ENCODE results near the gene RAP1GAP.

RAP1GAP gene

GRCh38 chr1:21647431-21648351 is 21.5 kb downstream of the RAP1GAP start:
- no peak overlapping the region for H3K9ac ChIP-seq
- H3K27ac ChIP-seq, result no peak overlapping the region
- no peak for TF ChIP-seq Cebpa-rat (IDR thresholded peaks at IDR 0.05)
- H4K20me1 ChIP-seq, result peaks cover 0 to 71% (median 22%) of the 10 kb centered on the region in 11 experiments; a peak in 18 of 22 replicates
- H3K27me3 ChIP-seq, result peaks cover 34 to 47% (median 43%) of the 10 kb centered on the region in 11 experiments
- no peaks in the 10 kb centered on the region for H3K36me3 ChIP-seq
- no peak overlapping the region for H3K4me3 ChIP-seq
- H3K4me2 ChIP-seq, result peak overlapping the region in 3 of 11 experiments; percentile 10 to 51 (median 33); a peak in 3 of 22 replicates
- H3K4me1 ChIP-seq, result peaks cover 10 to 22% (median 13%) of the 10 kb centered on the region in 10 experiments
- no peaks in the 10 kb centered on the region for H3K9me3 ChIP-seq (replicated peaks in 1 of 11)

DNA sequence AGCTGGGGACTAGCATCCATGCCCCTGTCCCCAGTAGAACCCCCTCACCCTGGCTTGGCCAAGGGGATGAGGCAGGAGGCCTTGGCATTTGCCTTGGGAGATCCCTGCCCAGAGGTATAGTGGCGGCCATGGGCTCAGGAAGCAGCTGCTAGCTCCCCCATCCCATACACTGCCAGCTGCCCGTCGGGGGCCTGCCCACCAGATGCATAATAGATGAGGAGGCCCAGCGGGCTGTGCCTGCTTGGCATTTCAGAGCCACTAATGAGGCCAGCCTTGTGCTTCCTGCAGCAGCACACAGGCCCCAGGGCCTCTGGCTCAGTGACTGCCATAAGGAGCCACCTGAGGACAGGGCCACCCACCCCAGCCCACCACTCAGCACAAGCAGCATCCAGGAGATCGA is 23.6 kb downstream of the RAP1GAP start:
- H3K9ac ChIP-seq, result no peak overlapping the region
- peaks cover 0 to 72% (median 9%) of the 10 kb centered on the region in 11 experiments; a peak in 14 of 22 replicates for H4K20me1 ChIP-seq
- H3K4me2 ChIP-seq, result no peak overlapping the region
- TF ChIP-seq Cebpa-rat (IDR thresholded peaks at IDR 0.05), result no peak
- peaks cover 0 to 9% (median under 1%) of the 10 kb centered on the region in 10 experiments; a peak in 3 of 20 replicates for H3K4me1 ChIP-seq
- H3K27me3 ChIP-seq, result peaks cover 13 to 25% (median 22%) of the 10 kb centered on the region in 11 experiments
- no peaks in the 10 kb centered on the region for H3K9me3 ChIP-seq (replicated peaks in 1 of 11)
- no peak overlapping the region for H3K27ac ChIP-seq
- H3K4me3 ChIP-seq, result no peak overlapping the region
- H3K36me3 ChIP-seq, result no peaks in the 10 kb centered on the region

DNA sequence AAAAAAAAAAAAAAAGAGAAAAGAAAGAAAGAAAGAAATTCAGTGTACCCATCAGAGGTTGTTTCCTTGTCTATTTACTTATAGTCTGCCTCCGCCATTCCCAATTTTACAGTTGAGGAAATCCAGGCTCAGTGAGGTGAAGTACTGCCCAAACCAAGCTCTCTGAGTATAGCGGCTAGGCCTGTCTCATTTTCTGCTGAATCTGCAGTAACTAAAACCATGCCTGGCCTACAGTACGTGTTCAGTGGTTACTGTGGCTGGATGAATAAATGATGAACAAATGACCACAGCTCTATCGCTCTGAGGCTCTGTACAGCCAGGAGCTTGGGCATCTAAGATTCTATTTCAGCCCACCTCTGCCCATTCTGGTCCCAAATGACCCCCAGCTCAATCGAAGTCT is 24.3 kb downstream of the RAP1GAP start:
- Histone ChIP-seq H3K4me1 (peaks cover 0 to 9% (median 0%) of the 10 kb centered on the region in 10 experiments; a peak in 3 of 20 replicates), H3K9me3 (replicated peaks in 1 of 11) (no peaks in the 10 kb centered on the region), H3K36me3 (no peaks in the 10 kb centered on the region), H3K27me3 (peaks cover 6 to 19% (median 15%) of the 10 kb centered on the region in 11 experiments; a peak in 20 of 22 replicates), H4K20me1 (peaks cover 0 to 72% (median 9%) of the 10 kb centered on the region in 11 experiments; a peak in 13 of 22 replicates), H3K4me3 (no peak overlapping the region), H3K4me2 (no peak overlapping the region), H3K27ac (no peak overlapping the region), H3K9ac (no peak overlapping the region)
- no peak for TF ChIP-seq Cebpa-rat (IDR thresholded peaks at IDR 0.05)

DNA sequence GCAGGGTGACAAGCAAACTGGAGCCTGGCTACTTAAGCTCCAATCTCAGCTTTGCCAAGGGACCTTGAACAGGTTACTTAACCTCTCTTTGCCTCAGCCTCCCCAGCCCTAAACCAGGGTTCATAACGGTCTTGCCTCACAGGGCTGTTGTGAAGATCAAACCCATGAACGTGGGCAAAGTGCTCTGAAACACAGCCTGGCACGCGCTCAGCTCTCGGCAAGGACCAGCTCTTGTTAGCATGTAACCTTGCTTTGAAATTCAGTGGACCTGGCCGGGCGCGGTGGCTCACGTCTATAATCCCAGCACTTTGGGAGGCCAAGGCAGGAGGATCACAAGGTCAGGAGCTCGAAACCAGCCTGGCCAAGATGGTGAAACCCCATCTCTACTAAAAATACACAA is 24.8 kb downstream of the RAP1GAP start:
- TF ChIP-seq Cebpa-rat (IDR thresholded peaks at IDR 0.05), result no peak
- no peak overlapping the region for H3K4me2 ChIP-seq

DNA sequence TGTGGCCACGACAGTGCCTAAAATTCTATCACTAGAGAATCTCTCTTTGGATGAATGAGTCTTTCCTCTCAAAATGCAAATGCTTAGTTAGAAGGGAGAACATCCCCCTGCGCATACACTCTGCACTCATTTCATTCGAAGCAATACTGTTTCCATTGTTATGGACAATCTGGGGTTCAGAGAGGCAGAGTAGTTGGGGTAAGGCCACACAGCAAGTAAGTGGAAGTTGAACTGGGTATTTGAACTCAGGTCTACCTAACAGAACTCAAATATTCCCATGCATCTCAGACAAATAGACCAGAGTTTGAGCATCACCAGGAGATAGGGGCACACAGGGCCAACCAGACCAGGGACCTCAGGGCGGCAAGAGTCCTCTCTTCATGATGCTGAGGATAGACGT is 25.5 kb downstream of the RAP1GAP start:
- no peak overlapping the region for H3K4me3 ChIP-seq
- no peak overlapping the region for H3K27ac ChIP-seq
- peaks cover 0 to 6% (median 0%) of the 10 kb centered on the region in 10 experiments; a peak in 3 of 20 replicates for H3K4me1 ChIP-seq
- H3K9ac ChIP-seq, result no peak overlapping the region
- peaks cover 0 to 6% (median 3%) of the 10 kb centered on the region in 11 experiments; a peak in 13 of 22 replicates for H3K27me3 ChIP-seq
- no peaks in the 10 kb centered on the region for H3K9me3 ChIP-seq (replicated peaks in 1 of 11)
- no peak for TF ChIP-seq Cebpa-rat (IDR thresholded peaks at IDR 0.05)
- H3K36me3 ChIP-seq, result no peaks in the 10 kb centered on the region
- H4K20me1 ChIP-seq, result peaks cover 0 to 61% (median 6%) of the 10 kb centered on the region in 11 experiments; a peak in 12 of 22 replicates
- no peak overlapping the region for H3K4me2 ChIP-seq

More for the DNA sequence above, 24.8 kb downstream of the RAP1GAP start:
- Histone ChIP-seq H3K9me3 (replicated peaks in 1 of 11) (no peaks in the 10 kb centered on the region), H3K4me1 (peaks cover 0 to 9% (median 0%) of the 10 kb centered on the region in 10 experiments; a peak in 3 of 20 replicates), H3K9ac (no peak overlapping the region), H3K36me3 (no peaks in the 10 kb centered on the region), H3K4me3 (no peak overlapping the region), H3K27me3 (peaks cover 1 to 13% (median 10%) of the 10 kb centered on the region in 11 experiments; a peak in 18 of 22 replicates), H4K20me1 (peaks cover 0 to 68% (median 9%) of the 10 kb centered on the region in 11 experiments; a peak in 13 of 22 replicates), H3K27ac (no peak overlapping the region)

- Histone ChIP-seq H3K4me1 (peaks cover 0 to 4% (median 0%) of the 10 kb centered on the region in 10 experiments; a peak in 2 of 20 replicates), H3K27ac (no peak overlapping the region), H3K4me2 (no peak overlapping the region), H3K4me3 (no peak overlapping the region), H3K36me3 (no peaks in the 10 kb centered on the region), H4K20me1 (peaks cover 0 to 46% (median 6%) of the 10 kb centered on the region in 11 experiments; a peak in 10 of 22 replicates), H3K27me3 (no peaks in the 10 kb centered on the region), H3K9ac (no peak overlapping the region), H3K9me3 (replicated peaks in 1 of 11) (no peaks in the 10 kb centered on the region)
- TF ChIP-seq Cebpa-rat (IDR thresholded peaks at IDR 0.05), result no peak
Measured at GRCh38 chr1:21641967-21642739, 27.0 kb downstream of the RAP1GAP start.

DNA sequence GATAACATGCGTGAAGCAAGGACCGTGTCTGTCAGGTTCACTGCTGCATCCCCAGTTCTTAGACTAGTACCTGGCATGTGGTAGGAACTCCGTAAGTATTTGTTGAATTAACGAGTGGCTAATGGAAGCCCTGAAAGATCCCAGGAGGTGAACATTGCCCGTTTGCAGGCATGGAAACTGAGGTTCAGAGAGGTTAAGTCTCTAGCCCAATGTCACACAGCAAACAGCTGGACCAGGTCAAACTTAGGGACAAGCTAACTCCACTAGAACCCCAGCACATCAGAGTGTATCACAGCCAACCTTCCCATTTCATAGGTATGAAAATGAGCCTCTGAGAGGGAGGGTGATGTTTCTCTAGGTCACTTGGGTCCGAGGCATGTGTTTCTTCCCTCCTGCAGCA is 27.6 kb downstream of the RAP1GAP start:
- H3K27ac ChIP-seq, result no peak overlapping the region
- H3K9ac ChIP-seq, result no peak overlapping the region
- H3K4me3 ChIP-seq, result no peak overlapping the region
- H4K20me1 ChIP-seq, result peaks cover 0 to 40% (median 6%) of the 10 kb centered on the region in 11 experiments; a peak in 9 of 22 replicates
- H3K9me3 ChIP-seq (replicated peaks in 1 of 11), result no peaks in the 10 kb centered on the region
- H3K27me3 ChIP-seq, result no peaks in the 10 kb centered on the region
- H3K36me3 ChIP-seq, result no peaks in the 10 kb centered on the region
- peaks cover 0 to 4% (median 0%) of the 10 kb centered on the region in 10 experiments; a peak in 2 of 20 replicates for H3K4me1 ChIP-seq
- H3K4me2 ChIP-seq, result no peak overlapping the region
- TF ChIP-seq Cebpa-rat (IDR thresholded peaks at IDR 0.05), result no peak

GRCh38 chr1:21641076-21641475 is 28.1 kb downstream of the RAP1GAP start:
- no peak overlapping the region for H3K9ac ChIP-seq
- no peak overlapping the region for H3K27ac ChIP-seq
- H3K36me3 ChIP-seq, result no peaks in the 10 kb centered on the region
- no peak overlapping the region for H3K4me2 ChIP-seq
- H3K4me1 ChIP-seq, result peaks cover 0 to 4% (median 0%) of the 10 kb centered on the region in 10 experiments; a peak in 2 of 20 replicates
- H3K9me3 ChIP-seq (replicated peaks in 1 of 11), result no peaks in the 10 kb centered on the region
- TF ChIP-seq Cebpa-rat (IDR thresholded peaks at IDR 0.05), result no peak
- H3K4me3 ChIP-seq, result no peak overlapping the region
- H4K20me1 ChIP-seq, result peaks cover 0 to 36% (median 3%) of the 10 kb centered on the region in 11 experiments; a peak in 7 of 22 replicates
- no peaks in the 10 kb centered on the region for H3K27me3 ChIP-seq
